Medulla oblongata (tissue), 1 donor: ENCODE results near the gene FAM120C.

Experiments
- DNase-seq: peaks from one replicate; pipeline ENCODE4 v3.0.0-alpha.2; 2015; ENCODE audit errors: extremely low spot score

The FAM120C gene, protein sequence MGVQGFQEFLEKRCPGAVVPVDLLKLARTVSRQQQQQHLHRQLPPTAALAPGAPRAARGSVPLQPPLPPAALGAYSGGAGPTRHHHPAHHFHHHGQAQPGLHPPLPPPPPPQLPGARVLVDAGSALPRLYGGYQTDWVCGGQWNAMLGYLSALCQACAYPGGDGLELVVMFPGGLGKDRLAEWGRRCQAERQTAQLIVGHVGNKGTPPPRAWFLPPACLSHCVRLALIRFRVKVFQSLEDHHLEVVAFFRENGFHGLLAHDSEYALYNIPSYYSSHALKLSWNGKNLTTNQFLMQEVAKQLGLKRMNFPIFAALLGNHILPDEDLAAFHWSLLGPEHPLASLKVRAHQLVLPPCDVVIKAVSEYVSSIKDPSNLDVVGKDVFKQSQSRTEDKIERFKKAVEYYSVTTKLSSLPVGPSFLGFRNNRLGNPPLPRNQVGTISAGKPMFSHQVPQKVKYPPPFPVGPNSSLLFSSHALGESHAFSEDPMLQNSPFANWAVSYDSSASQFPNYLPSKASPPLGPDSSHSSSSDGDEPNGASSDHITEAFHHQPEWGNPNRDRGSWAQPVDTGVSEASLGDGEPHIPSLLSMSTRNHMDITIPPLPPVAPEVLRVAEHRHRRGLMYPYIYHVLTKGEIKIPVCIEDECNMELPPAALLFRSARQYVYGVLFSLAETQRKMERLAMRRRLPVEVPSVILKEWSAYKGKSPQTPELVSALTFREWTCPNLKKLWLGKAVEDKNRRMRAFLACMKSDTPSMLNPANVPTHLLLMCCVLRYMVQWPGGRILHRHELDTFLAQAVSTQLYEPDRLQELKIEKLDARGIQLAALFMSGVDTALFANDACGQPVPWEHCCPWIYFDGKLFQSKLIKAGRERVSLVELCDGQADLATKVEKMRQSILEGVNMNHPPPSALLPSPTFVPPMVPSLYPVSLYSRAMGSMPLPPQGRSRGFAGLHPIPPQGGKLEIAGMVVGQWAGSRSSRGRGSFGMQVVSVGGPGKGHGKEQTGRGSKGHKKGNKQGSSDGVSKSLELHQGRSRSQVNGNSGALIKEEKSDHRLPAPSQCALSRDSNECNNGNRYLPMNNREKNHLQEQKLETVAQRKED

GRCh38 chrX:54182864-54183613, at the start of gene FAM120C:
TSS of gene FAM120C (minus strand) at chrX:54183254. CDS start at chrX:54183198, 56 bp downstream.
- DNase-seq = peak; percentile 76

DNA sequence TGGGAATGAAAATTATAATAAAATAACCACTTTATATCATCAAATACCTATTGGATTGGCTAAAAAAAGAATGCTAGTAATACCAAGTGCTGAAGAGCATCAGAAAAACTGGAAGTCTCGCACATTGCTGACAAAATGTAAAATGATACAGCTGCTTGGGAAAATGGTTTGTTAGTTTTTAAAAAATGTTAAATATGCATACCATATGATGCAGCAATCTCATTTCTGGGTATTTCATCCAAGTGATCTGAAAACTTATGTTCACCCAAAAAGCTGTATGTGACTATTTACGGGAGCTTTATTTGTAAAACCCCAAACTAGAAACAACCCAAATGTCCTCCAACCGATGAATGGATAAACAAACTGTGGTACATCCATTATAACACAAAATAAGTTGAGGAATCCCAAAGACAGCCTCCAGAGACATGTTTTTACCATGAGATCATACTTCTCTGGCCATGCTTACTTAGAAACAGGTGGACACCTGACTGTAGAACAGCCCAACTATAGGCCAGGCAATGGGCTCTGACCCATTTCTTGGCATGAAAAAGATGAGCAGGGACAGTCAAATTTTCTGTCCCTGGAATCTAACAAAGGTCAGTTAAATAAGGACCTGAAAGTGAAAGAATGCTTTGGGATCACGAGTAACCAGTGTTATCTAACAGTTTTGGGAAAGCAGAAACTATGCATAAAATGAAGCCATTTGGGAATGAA, 47.5 kb upstream of the FAM120C start:
- DNase-seq = no peak

- DNase-seq = no peak
Measured at GRCh38 chrX:54223581-54223980, 40.5 kb upstream of the FAM120C start.

GRCh38 chrX:54213603-54214002, 30.5 kb upstream of the FAM120C start:
- DNase-seq = no peak

DNA sequence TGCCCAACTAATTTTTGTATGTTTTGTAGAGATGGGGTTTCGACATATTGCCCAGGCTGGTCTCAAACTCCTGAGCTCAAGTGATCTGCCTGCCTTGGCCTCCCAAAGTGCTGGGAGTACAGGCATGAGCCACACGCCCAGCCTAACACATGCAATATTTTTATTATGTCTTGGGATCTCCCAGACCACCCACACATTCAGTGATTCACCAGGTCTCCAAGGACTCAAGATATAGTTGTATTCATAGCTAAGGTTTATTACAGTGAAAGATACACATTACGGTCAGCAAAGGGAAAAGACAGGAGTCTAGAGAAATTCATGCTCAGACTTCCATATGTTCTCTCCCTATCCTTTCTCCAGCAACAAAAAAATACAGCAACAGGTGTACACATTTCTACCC, 25.5 kb upstream of the FAM120C start:
- DNase-seq = no peak

- DNase-seq = no peak
Measured at GRCh38 chrX:54198262-54198661, 15.2 kb upstream of the FAM120C start.

DNA sequence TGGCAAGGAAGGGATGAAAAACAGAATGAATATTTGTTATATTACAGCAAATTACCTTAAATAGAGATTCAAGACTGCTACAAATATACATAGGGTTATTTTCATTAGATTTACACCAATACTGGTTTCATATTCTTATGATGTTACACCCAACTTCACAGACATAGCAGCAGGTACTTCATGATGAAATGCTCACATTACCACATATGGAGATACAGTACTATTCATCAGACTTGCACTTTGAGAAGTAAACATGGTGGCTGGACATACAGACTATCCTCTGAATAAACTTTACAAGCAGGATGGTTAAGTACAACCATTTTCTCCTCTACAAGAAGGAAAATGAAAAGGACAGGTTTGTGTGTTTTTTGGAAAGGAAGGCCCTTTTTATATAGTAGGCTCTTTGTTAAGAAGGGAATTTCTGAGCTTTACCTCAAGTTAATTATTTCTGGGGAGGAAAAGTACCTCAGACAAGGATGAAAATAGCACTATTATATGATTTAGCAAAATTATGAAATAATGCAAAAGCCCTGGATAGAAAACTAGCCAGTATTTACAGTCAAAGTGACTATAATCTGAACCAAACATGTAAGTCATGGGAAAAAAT, 12.0 kb upstream of the FAM120C start:
- DNase-seq = no peak

DNA sequence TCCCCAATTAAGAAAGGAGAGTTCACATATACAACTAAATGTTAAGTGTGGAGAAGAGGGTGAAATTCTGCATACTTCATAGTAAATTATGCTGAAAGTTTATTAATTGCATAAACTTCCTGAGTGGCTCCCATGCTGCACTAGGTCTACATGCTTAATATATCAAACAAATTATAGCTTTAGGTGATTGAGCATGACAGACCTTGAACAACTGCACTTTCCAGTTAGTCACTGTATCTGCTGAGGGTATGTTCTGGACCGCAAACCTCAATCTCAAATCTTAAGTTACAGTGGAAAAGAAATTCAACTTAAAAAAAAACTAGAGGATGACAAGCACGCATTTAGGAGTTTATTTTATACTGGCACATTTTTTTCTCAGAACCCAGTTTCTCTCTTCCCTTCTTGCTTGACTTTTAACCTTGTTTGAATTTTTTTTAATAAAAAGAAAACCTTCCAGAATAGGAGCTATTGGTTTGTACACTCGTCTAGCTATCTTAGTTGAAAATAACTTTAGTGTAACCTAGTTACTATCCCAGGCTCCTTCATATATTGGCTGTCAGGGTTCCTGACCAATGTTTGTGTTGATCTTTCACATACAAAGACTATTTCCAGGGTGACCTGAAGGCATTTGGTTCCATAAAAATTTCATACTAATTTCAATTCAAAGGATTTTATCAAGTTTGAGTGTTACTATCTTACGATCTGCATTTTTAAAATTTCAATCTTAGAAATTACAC, 10.2 kb upstream of the FAM120C start:
- no peak for DNase-seq

DNA sequence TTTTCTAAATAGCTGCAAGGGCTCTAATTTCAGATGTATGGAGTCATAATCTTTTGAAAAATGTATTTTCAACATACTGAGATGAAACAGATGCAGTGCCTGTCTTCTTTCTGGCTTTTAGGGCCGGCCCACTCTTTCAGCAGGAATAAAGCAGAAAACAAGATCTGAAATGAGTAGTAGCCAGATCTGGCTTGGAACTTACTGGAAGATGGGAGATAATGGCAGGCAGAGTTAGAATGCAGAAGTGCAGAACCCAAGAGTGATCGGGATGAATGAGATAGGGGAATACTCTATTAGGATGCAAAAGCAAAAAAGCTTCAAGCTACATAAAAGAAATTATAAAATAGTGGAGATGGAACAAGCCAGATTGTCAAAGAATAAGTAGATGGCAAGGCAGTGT, 1.4 kb upstream of the FAM120C start:
- DNase-seq = no peak

DNA sequence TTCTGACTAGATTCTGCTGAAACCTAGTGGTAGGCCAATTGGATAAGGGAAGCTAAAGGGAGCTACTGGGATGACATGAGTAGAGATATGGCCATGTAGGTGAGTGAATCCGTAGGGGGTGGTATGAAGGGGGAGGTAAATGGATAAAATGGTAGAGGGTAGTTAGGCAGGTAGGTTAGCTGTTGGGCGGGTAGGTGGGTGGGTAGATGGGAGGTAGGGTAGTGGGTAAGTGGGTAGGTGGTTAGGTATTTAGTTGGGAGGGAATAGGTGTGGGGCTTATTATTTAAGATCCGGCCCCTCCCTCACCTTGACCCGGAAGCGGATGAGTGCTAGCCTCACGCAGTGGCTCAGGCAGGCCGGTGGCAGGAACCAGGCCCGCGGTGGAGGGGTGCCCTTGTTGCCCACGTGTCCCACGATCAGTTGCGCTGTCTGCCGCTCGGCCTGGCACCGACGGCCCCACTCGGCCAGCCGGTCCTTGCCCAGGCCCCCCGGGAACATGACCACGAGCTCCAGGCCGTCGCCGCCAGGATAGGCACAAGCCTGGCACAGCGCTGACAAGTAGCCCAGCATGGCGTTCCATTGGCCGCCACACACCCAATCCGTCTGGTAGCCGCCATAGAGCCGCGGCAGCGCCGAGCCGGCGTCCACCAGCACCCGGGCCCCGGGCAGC, 725 bp downstream of the FAM120C start:
- DNase-seq = peak; percentile 69

DNA sequence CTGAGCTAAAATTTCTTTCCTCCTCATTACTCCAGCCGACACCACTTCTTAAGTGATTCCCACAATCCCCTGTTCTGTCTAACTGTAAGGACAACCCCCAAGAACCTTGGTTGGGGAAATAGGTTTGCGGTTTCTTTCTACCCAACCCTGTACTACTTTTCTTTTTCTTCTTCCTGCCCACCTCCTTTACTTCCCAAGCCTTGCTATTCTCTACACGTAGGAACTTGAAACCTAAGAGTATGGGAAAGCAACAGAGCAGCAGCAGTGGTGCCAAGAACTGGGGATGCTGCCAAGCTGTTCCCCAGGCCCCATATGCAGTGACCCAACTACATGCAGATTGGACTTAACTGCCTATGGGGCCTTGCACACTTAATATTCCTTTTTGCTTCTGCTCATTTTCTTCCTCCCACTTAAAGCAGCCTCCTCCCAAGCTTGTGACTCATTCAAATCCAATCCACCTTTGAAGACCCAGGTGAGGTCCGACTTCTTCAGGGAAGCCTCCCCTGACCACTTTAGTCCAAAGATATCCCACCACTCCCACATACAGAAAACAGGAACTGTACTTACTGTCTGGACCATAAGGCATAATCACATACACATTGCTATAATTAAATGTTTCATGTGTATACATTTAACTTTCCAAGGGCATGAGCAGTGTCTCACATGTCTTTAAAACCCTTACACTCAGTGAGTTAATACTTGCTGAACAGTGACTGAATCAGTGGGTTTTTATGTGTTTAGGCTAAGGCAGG, 1.7 kb downstream of the FAM120C start:
- DNase-seq = no peak

DNA sequence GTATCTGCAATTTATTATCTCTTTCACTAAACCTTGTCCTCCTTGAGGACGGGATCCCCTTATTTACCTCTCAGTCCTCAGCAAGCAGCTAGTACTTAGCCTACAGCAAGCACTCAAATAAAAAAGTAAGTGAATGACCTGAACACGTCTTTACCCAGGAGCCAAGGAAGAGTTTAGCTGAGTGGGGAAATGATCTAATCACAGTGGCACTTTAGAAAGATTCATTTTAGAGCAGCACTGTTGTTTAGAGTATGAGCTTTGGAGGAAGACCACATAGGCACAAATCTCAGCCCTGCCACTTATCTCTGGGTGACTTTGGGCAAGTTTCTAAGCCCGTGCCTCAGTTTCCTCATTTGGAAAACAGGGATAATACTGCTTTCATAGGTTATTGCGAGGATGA, 2.7 kb downstream of the FAM120C start:
- DNase-seq = no peak

DNA sequence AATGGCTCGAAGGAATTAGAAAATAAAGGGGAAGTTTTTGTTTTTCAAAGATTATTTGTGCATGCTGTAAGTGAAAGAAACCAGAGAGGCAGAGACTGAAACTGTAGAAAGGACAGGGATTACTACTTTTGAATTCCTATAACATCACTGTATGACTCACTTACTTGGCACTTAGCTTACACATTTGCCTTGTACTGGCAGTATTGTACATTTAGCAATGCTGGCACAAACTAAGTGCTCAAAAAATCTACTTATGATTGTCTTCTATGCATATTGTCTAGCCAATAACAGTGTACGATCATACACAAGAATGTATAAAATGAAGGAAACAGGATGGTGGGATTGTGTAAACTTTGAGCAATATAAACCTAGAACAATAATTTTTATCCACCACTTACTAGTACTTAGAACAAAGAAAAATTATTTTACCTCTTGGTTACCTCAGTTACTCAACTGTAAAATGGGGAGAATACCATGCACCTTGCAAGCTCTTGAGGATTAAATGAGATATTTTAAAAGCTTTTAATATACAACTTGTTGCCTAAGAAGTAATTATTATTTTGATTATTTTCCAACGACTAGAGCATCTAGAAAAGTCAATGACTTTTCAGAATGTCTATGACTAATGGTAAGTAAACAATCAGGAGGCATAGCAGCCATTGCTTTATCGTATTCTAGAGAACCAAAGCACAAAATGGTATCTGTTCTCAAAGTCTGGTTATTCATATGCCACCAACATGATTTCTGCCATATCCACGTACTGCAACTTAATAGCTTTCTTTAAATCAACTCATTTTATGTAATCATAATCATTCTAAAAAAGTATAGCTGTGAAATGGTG, 4.7 kb downstream of the FAM120C start:
- no peak for DNase-seq

GRCh38 chrX:54177306-54177705, 5.7 kb downstream of the FAM120C start:
- DNase-seq = peak; percentile 22

GRCh38 chrX:54173791-54174190, 9.3 kb downstream of the FAM120C start:
- DNase-seq = no peak

GRCh38 chrX:54172455-54172854, 10.6 kb downstream of the FAM120C start:
- no peak for DNase-seq

DNA sequence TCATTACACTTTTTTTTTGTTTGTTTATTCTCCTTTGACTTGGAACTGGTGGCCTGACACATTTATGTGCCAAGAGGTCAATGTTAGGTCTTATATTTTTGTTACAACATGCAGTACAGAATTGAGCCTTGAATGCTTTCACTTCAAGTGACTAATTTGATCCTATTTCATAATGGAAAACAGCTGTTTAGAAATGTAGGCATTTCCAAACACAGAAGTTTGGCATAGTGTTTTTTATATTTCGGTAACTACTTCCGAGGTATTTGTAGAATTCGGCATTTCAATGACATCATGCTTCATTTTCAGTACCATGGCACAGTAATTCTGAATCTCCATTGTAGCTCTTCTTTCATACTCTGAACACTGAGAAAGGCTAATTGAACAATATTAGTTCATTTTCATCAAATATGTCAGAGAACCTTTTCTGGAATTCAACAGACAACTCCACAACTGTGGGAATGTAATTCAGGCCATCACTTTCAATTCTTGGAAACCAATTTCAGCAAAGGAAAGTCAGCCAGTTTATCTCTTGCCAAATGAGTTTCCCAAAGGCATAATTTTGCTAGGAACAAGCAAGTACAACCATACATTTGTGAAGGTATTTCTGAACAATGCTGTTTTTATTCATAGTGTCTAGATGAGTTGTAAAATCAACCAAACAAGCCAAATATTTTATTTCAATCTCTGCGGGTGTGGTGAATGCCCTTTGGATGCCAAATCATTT, 11.4 kb downstream of the FAM120C start:
- no peak for DNase-seq
